Right renal pelvis (tissue), 4 donors: ENCODE measurements around the gene CUL9. TPM values are rescaled to one million over a fixed set of nuclear protein-coding genes. Genes with fewer than 3 reads are reported as not detected.
A peak's percentile ranks its signal among the peaks of the same experiment; 100 is the strongest.

Experiments used
- DNase-seq, 4 donors: peaks; one replicate each; pipeline ENCODE4 v3.0.0-alpha.2; 2013; ENCODE audit warnings: low read depth in 4 of 4, low spot score in 3 of 4, missing footprints in 1 of 4
- polyA plus RNA-seq, 4 donors: library from polyadenylated mRNA; unstranded; fragments of 120-200 nt; gene quantifications; one replicate each; pipeline ENCODE4 v1.2.1, GENCODE V29; 2013; ENCODE audit not compliant: insufficient read length in 4 of 4

CUL9 gene
- polyA plus RNA-seq, 4 donors: 29.7 to 35.3 (median 32.5) TPM

DNA sequence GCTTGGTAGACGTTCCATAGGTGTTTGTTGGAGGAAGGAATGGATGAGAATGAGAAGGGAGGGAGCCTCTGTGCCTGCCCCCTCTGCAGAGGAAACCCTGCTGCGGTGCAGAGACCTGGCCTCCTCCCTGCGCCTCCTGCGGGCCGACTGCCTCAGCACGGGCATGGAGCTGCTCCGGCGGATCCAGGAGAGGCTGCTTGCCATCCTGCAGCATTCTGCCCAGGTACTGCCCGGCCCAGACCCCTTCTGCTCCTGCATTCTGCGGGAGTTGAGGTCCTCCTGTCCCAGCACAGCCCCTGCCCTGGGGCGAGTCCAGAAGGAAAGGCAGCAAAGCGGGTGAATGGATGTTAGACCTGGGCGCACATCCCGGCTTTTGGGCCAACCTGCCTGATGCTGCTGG, 41.2 kb downstream of the CUL9 start:
- DNase-seq: no peak

DNA sequence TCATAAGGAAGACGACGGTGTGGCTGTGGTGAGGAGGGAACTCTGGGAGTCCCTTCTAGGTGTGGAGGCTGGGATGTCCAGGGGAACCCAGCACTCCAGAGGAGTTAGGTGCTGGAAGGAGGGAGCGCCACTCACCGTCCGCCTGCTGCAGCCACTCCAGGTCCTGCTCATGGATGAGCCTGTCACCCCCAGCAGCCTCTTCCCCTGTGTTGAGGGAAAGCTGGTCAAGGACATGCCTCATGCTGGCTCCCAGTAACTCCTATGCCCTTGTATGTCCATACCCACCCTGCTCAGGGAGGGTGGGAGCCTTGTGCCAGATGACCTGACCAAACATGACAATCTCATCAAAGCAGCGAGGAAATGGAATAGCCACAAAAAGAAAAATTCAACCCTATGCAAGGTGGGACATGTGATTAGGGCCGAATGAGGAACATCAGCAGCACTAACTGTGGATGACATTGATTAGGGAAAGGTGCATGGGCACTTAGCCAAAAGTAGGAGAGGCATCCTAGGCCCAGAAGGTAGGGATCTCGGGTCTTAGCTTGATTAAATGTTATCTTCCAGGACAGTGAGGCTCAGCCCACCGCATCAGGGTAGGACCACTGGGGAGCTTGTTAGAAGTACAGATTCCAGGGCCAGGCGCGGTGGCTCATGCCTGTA, 44.3 kb downstream of the CUL9 start:
- no peak for DNase-seq

DNA sequence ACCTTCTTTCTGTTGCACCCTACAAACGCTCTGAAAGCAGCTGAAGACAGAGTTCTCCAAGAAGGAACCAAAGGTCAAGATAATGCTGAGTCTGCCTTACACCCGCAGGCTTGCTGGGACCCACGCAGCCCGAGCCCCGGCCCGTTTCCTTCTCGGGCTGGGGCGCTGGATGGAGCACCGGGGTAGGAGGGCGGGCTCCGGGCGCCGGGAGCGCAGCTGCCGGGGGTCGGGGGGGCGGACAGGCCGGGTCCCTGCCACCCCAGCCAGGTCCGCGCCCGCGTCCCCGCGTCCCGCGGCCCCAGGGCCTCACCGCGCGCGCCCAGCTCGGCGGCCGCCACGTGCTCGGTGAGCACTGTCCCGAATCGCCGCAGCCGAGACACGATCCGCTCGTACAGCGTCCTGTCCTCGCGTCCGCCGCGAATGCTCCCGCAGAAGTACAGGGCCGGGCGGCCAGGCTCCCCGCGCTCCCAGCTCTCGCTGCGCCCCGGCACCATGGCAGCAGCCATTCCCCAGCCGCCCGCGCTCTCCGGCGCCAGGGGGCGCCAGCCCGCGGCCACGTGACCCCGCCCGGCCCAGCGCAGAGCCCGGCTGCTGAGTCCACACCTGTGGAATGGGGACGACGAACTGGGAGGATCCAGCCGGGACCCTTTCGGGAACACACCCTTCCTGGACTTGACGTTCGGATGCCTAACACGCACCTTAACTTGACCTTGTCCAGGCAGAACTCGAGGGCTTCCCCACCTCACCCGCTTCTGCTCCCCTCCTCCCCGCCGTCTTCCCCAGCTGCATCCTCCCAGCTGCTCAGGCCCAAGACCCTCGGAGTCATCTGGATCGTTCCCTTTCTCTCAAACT, 47.2 kb downstream of the CUL9 start, which contains the start of gene DNPH1:
Gene DNPH1, minus strand, starts transcription at position 531 of the 852 bp plus-strand sequence. Its CDS starts 25 bp downstream, at position 506.
- peak; percentile 60 to 74 (median 66) for DNase-seq

DNA sequence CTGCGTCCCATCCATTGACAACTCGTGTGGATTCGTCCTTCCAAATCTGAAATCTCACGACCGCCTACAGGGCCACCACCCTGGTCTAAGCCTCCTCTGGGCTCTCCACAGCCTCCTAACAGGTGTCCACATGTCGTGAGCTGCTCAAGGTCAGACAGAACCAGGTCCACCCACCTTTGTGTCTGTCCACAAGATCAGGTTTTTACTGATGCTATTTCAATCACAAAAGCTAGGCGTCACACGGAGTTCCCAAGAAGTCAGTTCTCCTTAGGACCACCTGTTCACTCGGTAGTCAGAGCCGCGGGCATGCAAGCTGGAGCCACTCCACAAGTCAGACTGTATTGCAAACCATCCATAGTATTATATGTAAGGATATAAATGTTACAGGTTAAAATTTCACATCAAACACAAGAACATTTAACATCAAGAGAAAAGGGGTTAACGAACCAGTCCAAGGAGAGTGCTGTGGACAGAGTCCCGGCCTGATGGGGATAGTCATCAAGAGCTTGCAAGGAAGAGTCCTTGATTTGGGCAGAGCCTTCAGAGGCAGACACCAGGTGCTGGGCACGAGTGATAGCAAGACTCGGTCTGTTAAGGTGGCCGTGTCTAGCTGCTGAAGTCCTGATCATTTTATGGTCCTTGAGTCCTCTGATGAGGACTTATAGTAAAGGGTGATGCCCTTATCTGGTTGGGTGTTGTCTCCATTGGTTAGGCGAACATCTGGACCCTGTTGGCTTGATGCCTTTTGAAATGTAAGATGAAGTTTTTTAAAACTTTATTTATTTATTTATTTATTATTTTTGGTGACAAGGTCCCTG, 48.0 kb downstream of the CUL9 start:
- no peak for DNase-seq

DNA sequence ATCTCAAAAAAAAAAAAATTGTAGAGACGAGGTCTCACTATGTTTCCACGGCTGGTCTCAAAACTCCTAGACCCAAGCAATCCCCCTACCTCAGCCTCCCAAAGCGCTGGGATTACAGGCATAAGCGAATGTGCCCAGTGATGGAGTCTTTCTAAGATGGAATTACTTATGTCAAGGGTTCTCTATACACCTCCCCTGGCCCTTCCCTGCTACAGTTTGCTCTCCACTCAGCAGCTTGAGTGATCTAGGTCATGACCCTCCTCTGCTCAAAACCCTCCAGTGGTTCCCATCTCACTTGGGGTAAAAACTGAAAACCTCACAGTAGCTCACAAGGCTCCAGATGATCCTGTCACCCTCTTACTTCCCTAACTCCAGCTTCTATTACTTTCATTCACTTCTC, 49.1 kb downstream of the CUL9 start:
- no peak for DNase-seq

DNA sequence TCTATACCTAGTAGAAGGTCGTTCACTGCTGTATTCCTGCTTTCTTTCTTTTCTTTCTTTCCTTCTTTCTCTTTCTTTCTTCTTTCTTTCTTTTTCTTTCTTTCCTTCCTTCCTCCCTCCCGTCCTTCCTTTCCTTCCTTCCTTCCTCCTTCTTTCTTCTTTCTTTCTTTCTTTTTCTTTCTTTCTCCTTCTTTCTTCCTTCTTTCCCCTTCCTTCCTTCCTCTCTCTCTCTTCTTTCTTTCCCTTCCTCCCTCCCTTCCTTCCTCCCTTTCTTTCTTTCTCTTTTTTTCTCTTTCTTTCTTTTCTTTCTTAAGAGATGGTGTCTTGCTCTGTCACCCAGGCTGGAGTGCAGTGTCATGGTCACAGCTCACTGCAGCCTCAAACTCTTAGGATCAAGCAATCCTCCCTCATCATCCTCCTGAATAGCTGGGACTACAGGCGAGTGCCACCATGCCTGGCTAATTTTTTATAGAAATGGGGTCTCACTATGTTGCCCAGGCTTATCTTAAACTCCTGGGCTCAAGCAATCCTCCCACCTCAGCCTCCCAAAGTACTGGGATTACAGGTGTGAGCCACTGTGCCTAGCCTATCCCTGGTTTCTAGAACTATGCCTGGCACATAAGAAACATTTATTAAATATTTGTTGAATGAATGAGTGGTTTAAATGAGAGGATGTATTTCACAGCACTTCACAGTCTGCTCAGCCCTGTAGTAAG, 49.9 kb downstream of the CUL9 start:
- DNase-seq: no peak

DNA sequence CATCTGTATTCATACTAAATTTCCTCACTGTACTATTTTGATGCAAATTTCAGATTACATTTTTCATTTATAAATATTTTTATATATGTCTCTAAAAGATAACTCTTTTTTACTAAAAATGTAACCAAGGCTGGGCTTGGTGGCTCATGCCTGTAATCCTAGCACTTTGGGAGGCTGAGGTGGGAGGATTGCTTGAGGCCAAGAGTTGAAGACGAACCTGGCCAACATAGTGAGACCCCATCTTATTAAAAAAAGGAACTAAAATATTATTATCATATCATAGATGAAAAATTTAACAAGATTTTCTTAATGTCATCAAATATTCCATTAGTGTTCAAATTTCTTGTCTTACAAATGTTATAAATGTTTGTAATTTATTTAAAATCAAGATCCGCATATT, 53.8 kb downstream of the CUL9 start:
- DNase-seq: no peak

DNA sequence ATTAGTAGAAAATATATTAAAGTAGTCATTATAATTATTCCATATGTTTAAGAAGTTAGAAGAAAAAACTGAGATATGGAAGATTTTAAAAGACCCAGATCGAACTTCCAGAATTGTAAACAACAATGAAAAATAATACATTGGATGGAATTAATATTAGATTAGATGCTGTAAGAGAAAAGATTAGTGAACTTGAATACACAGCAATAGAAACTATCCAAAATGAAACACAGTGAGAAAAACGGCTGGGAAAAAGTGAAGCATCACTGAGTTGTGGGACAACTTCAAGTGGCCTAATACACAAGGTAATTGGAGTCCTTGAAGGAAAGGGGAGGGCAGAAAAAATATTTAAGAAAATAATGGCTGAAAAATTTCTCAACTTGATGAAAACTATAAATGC, 57.1 kb downstream of the CUL9 start:
- DNase-seq: no peak

DNA sequence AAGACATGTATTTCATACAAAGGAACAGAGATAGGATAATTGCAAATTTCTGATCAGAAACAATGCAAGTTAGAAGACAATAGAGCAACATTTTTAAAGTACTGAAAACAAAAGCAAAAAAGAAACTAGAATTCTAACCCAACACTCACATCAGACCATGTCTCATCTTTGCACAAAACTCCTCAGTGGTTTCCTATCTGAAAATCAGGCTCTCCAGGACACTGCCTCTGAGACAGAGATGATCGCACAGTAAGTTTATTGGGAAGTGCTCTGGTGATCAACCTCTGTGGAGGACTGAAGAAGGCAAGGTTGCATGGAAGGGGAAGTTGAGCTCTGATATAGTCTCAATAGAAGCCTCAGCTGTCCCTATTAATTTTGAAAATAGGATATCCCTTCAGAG, 59.0 kb downstream of the CUL9 start:
- DNase-seq: no peak

DNA sequence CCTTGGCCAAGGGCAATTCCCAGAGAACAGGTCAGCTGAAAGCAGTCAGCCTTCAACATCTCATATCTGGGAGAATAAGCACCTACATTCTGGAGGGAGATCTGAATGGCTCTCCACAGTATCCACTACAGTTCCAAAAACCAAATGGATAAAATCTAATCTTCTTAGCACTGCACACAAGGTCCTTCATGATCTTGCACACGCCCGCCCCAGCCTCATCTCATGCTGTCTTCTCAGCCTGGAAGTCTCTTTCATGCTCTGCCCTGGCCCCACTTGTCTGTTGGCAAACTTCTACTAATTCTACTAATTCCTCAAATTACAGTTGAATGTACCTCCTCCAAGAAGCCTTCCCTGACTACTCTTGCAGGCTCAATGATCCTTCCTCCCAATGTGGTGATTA, 59.5 kb downstream of the CUL9 start:
- no peak for DNase-seq

DNA sequence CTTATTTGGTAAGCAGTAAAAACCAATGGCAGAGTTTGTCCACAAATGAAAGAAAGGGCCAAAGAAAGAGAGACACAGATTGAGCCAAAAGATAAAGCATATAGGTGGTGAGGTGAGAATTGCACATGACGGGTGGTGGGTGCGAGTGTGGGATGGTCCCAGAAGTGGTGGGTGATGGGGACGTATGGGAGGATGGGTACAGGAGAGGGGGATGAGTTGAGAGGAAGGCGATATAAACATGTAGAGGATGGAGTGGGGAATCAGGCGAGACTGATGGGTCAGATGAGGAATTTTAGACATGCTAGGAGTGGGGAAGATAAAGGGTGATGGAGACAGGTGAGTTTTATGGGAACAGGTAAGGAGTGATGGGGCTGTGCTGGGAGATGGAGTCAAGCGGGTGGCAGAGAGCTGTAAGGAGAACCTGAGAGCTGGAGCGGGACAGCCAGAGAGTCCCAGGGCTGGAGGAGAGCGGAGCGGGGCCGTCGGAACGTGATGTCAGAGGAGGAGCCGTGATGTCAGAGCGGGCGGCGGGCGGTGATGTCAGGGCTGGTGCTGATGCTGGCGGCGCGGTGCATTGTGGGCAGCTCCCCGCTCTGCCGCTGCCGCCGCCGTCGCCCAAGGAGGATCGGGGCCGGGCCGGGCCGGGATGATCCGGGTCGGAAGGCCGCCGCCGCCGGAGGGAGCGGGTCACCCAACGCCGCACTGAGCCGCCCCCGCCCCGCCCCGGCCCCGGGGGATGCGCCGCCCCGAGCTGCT, 61.1 kb downstream of the CUL9 start, which contains the start of gene TTBK1:
Gene TTBK1, plus strand, starts transcription at position 574 of the 756 bp plus-strand sequence. CDS start 3,180 bp downstream, outside the sequence.
- DNase-seq: no peak

DNA sequence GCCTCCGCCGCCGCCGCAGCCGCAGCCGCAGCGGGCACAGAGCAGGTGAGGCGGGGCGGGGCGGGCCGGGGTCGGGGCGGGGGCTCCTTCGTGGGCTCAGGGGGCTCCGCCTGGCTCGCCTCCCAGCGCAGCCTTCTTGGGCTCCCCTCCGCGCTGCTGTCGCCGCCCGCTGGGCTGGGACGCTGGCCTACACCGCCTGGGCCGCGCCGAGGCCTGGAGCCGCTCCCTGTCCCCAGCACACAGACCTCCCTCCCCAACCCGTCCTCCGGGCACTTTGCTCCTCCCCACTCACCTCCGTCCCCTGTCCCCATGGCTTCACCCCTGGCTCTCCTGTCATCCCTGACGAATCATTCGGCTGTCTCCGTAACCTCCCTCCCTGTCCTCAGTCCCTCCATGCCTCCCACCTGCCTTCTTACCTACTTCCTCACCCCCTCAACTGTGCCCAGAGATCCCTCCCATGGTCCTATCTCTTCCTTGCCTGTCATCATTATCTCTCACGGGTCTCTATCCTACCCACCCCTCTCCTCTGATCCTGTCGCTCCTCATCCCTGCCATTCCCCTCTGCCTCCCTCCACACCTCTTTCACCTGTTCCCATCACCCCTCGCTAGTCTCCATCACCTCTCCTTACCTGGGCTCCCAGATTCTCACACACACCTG, 61.8 kb downstream of the CUL9 start:
- DNase-seq: no peak

DNA sequence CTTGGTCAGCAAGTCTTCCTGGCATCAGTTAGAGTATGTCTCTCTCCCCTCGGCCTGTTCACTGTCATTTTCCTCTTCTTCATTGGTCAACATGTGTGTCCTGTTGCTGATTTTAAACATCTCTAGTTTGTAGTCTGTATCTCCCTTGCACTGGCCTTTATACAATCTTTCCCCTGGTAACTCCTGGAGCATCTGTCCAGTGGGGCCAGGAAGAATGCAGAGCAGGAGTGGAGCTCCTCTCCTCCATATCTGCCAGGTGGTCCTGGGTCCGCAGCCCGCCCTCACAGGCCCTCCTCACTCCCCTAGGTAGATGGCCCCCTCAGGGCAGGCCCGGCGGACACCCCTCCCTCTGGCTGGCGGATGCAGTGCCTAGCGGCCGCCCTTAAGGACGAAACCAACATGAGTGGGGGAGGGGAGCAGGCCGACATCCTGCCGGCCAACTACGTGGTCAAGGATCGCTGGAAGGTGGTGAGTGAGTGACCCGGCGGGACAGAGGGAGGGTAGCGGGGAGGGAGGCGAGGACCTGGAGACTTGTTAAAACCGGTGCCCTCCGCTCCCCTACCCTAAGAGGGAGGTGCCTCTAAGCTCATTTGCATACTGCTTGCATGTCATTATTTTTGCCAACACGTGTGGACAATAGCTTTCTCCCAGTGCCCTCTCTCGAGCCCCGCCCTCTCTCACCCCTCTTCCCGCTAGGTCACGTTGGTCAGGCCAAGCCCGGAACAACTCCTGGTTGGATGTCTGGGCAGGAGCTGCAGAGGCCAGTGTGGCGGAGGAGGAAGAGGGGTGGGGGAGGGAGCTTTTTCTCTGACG, 64.5 kb downstream of the CUL9 start:
- DNase-seq: no peak

DNA sequence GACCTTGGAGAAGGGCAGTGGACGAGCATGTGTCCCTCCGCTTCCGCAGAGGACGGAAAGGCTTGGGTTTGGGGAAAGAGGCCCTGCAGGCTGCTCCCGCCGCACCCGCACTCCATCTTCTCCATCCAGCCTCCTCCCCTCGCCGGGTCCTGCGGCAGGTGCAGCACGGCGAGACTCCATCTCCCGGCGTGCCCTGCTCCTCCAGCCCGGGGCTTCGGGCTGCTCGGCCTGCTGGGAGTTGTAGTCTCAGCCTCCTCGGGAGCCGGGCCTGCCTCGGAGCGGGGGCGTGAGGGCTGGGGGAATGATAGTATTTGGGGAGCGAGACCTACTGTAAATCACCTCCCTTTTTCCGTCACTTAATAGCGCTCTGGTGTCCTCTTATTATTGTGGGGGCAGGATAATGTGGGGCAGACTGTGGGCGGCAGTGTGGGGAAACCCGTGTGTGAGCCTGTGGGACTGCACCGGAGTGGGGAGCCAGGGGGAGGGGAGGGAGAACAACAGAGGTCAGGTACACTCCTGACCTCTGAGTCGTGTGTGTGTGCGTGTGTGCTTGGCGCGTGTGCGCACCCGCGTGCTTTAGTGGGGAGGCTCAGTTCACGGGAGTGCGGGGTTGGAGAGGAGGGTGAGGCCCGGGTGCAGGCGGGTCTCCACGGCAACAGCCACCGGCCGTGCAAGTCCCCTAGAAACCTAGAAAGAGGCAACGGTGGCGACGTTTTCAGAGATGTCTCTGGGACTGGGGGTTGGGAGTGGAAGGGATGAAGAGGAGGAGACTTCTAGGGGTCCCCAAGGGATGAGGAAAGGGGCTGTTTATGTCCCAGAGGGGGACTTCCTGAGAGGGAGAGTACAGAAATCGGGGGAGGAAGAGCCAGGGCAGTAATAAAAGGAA, 65.4 kb downstream of the CUL9 start:
- DNase-seq: peak in 1 of 4 donors; percentile 57

DNA sequence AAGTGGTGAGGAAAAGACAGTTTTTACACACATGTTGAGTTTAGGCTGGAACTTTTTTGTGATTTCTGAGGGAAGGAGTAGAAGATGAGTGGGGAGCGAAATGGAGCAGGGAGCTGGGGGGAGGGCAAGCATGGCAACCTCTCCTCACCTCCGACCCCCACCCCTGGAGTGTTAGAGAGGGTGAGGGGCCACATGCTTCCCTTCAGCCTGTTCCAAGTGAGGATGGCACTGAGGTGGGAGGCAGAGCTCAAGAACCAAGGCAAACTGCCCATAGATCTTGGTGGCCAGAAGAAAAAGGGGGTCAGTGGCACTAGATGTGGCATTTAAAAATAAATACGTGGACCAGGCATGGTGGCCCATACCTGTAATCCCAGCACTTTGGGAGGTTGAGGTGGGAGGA, 66.1 kb downstream of the CUL9 start:
- DNase-seq: no peak

DNA sequence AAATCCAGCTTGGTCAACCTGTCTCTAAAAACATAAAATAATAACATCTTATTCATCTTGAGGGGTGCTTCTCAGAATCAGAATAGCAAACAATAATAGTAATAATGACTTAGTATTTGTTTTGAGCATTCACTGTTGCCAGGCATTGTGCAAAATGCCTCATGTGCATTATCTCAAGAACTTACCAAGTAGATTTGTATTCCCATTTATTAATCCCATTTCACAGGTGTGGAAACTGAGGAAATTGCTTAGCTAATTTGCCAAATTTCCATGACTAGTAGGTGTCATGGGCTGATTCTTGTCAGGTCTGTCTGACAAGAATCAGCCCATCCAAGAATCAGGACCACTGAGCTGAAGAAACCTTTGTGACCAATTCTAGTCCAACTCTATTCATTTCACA, 66.8 kb downstream of the CUL9 start:
- DNase-seq: no peak

DNA sequence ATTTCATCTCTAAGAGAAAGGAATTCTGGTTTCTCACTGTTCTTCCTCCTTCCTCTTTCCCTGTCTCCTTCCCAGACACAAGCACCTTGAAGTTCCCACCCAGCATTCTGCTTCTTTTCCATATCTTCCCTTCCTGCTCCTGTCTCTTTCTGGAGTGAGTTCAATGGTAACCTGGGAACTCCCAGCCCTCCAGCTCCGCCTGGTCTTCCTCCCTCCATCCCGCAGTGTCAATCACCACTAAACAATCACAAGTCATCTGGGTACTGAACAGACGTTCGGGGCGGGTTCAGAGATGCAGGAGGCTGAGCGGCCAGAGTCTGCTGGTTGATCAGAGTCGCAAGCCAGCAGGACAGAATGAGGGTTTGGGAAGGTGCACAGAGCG, 69.0 kb downstream of the CUL9 start:
- no peak for DNase-seq
